ENCODE data around the gene KLHL26.

KLHL26 gene

GRCh38 chr19:18647371-18647767 is 10.5 kb downstream of the KLHL26 start:
- no peak for DNase-seq (ENCODE audit: low read depth)

- no peak for DNase-seq (ENCODE audit: low read depth)
Observed at GRCh38 chr19:18647807-18648206, 11.0 kb downstream of the KLHL26 start.

- DNase-seq (ENCODE audit: low read depth): no peak
Observed at GRCh38 chr19:18648973-18649315, 12.1 kb downstream of the KLHL26 start.

- no peak for DNase-seq (ENCODE audit: low read depth)
Observed at GRCh38 chr19:18649371-18650020, 12.7 kb downstream of the KLHL26 start.

GRCh38 chr19:18650021-18650390 is 13.2 kb downstream of the KLHL26 start:
- no peak for DNase-seq (ENCODE audit: low read depth)

GRCh38 chr19:18650468-18651041 is 13.7 kb downstream of the KLHL26 start:
- DNase-seq (ENCODE audit: low read depth): no peak

GRCh38 chr19:18651300-18651699 is 14.5 kb downstream of the KLHL26 start:
- DNase-seq (ENCODE audit: low read depth): no peak

GRCh38 chr19:18651733-18652132 is 14.9 kb downstream of the KLHL26 start:
- DNase-seq (ENCODE audit: low read depth): no peak

GRCh38 chr19:18653853-18654252 is 17.0 kb downstream of the KLHL26 start:
- DNase-seq (ENCODE audit: low read depth): no peak

GRCh38 chr19:18654469-18654868 is 17.6 kb downstream of the KLHL26 start:
- no peak for DNase-seq (ENCODE audit: low read depth)

GRCh38 chr19:18655173-18655844 is 18.5 kb downstream of the KLHL26 start:
- no peak for DNase-seq (ENCODE audit: low read depth)

- no peak for DNase-seq (ENCODE audit: low read depth)
Observed at GRCh38 chr19:18656337-18657086, 19.7 kb downstream of the KLHL26 start.

GRCh38 chr19:18657590-18658365 is 20.9 kb downstream of the KLHL26 start:
- DNase-seq (ENCODE audit: low read depth): no peak

- no peak for DNase-seq (ENCODE audit: low read depth)
Observed at GRCh38 chr19:18658366-18658855, 21.6 kb downstream of the KLHL26 start.

- DNase-seq (ENCODE audit: low read depth): no peak
Observed at GRCh38 chr19:18659281-18660050, 22.6 kb downstream of the KLHL26 start.

GRCh38 chr19:18660051-18660910 is 23.5 kb downstream of the KLHL26 start:
- no peak for DNase-seq (ENCODE audit: low read depth)

- DNase-seq (ENCODE audit: low read depth): no peak
Observed at GRCh38 chr19:18660939-18661670, 24.3 kb downstream of the KLHL26 start.

- no peak for DNase-seq (ENCODE audit: low read depth)
Observed at GRCh38 chr19:18662972-18663732, 26.3 kb downstream of the KLHL26 start.
